IPS DF 4.7 (cell line): Measurements from ENCODE around the gene BCO2.
"Not testable (repeated sequence)": the region's sequence is repeated elsewhere in the genome, so short reads cannot be mapped to it uniquely, and the experiment has no call there.

Source experiments
- DNase-seq: peaks from one replicate; pipeline ENCODE4 v3.0.0-alpha.2; 2013; ENCODE audit warnings: low spot score; ENCODE audit errors: extremely low read depth

Gene BCO2, protein sequence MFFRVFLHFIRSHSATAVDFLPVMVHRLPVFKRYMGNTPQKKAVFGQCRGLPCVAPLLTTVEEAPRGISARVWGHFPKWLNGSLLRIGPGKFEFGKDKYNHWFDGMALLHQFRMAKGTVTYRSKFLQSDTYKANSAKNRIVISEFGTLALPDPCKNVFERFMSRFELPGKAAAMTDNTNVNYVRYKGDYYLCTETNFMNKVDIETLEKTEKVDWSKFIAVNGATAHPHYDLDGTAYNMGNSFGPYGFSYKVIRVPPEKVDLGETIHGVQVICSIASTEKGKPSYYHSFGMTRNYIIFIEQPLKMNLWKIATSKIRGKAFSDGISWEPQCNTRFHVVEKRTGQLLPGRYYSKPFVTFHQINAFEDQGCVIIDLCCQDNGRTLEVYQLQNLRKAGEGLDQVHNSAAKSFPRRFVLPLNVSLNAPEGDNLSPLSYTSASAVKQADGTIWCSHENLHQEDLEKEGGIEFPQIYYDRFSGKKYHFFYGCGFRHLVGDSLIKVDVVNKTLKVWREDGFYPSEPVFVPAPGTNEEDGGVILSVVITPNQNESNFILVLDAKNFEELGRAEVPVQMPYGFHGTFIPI

GRCh38 chr11:112174789-112175598 is at the start of gene BCO2:
TSS of gene BCO2 (plus strand) at chr11:112175512. CDS start at chr11:112175602, 90 bp downstream.
- peak; percentile 14 for DNase-seq

DNA sequence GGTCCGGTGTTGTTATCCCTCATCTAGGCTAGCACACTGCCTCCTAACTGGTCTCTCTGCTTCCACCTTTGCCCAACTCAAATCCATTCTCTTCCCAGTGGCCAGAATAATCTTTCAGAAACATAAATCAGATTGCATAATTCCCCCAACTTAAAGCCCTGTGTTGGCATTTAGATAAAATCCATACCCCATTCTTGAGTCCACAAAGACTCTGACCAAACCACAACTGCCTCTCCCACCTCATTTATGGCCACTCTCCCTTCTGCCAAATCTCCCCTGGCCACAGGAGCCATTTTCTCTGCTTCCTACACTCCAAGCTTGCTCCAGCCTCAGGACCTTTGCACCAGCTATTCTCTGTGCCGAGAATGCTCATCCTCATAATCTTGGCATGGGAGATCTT is 48.3 kb upstream of the BCO2 start:
- no peak for DNase-seq

DNA sequence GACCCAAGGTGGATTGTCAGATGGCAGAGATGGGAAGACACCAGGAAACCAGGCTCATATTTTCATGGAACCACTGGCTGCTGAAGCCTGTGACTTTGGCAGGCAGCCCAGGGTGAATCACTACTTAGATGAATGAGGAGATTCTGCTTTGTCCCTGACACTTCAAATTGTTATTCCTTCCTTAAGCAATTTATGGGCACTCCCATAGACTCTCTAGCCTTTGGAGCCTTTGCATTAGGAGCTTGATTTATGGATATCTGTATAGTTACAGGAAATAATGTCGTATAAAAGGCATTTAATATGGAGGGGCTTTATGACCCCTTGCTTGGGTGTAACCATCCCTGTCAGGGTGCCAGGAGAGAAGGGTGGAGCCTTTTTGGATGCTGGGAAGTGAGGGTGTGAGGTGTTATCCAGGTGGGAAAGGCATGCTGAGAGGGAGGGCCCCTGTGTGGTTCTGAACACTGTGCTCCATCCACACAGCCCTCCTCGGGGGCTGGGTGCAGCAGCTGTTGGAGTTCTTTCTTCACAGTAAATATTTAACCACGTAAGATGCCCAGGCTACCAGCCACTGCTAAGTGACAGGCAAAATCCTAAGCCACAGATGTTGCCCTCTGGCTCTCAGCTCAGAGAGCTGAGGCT is 46.7 kb upstream of the BCO2 start:
- DNase-seq: no peak

DNA sequence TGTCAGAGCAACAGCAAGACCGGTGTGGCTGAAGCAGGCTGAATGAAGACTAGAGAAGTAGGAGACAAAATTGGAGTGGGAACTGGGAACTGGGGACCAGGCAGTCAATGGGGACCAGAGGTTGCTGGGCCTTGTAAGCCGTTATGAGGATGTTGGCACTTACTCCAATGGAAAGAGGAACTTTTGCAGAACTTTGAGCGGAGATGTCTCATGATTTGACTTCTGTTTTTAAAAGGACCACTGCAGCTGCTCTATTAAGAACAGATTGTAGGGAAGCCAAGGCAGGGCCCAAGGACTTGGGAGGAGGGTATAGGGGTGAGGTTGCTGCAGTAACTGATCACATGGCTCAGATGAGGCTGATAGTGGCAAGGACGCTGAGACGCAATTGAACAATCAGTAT is 45.7 kb upstream of the BCO2 start:
- DNase-seq: no peak

GRCh38 chr11:112132737-112133136 is 42.6 kb upstream of the BCO2 start:
- no peak for DNase-seq

- no peak for DNase-seq
Observed at GRCh38 chr11:112134473-112134872, 40.8 kb upstream of the BCO2 start.

GRCh38 chr11:112143597-112143996 is 31.7 kb upstream of the BCO2 start:
- DNase-seq: no peak

- no peak for DNase-seq
Observed at GRCh38 chr11:112150517-112150916, 24.8 kb upstream of the BCO2 start.

- DNase-seq: no peak
Observed at GRCh38 chr11:112156153-112156955, 19.0 kb upstream of the BCO2 start.

DNA sequence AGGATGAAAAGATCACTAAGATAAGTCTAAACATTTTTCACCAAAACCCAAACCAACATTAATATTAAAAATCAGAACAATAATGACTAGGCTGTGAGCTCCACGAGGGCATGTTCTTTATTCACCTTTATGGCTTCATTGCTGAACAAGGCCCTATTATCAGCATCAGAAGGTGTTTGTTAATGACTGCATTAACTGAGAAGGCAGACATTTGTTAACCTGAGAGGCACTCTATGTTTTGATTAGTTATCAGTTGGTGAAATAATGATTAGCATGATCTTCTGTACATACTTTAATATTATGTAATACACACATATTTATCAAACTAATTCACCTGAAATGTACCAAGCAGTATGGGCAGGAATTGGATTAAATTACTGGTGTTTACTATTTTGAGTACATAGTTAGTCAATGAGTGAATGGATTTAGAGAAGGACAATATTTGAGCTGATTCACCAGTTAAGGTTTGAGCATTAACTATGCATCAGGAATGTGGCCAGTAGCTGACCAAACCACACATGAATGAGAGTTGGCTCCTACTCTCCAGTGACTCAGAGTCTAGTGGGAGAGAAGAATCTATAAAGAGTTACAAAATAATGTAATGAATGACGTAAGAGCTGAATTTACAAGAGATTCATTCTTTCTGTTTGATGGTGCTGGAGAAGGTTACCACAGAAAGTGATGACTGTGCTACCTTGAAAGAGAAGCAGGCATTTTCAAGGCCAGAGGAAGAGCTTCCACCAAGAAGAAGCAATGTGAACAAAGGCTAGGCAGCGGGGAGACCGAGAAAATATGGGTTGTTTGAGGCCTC is 18.2 kb upstream of the BCO2 start:
- no peak for DNase-seq

GRCh38 chr11:112159098-112160065 is 15.9 kb upstream of the BCO2 start:
- DNase-seq: no peak

GRCh38 chr11:112160091-112160848 is 15.0 kb upstream of the BCO2 start:
- no peak for DNase-seq

- no peak for DNase-seq
Observed at GRCh38 chr11:112161012-112161411, 14.3 kb upstream of the BCO2 start.

DNA sequence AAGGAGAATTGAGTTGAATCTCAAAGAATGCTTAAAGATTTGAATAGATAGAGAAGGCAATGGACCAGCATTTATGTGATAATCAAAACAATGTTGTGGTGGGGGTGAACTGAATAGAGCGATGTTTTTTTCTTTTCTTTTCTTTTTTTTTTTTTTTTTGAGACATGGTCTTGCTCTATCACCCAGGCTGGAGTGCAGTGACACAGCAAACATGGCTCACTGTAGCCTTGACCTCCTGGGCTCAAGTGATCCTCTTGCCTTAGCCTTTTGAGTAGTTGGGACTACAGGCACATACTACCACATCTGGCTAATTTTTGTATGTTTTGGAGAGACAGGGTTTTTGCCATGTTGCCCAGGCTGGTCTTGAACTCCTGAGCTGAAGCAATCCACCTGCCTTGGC is 13.1 kb upstream of the BCO2 start:
- not testable (repeated sequence) for DNase-seq

- DNase-seq: no peak
Observed at GRCh38 chr11:112162761-112163546, 12.4 kb upstream of the BCO2 start.

DNA sequence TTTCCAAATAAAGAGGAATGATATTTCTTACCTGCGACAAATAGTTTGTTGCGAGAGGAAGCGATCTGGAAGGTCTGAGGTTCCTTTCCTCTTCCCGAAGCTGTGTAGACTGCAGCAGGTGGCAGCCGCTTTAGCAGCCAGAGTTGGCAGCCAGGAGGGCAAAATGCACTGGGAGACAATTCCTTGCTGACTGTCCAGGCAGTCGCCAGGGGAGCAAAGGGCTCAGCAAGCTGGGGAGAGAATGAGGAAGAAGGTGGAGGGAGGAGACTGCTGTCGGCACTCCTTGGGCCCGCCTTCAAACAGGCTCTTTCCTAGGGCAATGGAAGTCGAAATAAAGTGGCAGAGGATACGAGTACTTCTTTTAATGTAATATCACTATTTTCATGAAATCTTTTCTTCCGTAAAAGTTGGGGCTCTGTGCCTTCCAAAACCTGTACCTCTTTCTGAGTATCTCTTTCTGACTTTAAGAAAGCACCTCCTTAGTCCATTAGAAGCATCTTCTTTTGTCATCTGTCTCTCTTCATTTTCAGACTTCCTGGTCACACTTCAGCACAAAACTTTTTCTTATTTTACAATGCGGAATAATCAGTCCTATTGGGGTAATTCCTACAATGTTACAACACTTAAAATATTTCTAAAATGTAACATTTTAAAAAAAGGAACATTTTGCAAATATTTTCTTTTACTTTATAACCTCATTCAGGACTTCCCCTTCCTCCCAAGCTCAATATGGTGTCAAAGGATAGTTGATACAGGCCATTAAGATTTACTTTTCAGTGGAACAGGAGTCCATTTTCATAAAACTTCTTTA is 11.2 kb upstream of the BCO2 start, which contains the start of gene IL18:
IL18 (minus strand) TSS at position 220 of the 811 bp plus-strand sequence. CDS start 9,041 bp downstream, outside the sequence.
- peak; percentile 3 for DNase-seq
